Activated T-cell treated with anti-CD3 and anti-CD28 coated beads, Interleukin-2, amount 50 U/mL, for 72 hours (primary cell): ENCODE data around the gene LRP8. TPM values are rescaled to one million over a fixed set of nuclear protein-coding genes. Genes with fewer than 3 reads are reported as not detected.
A peak's percentile ranks its signal among the peaks of the same experiment; 100 is the strongest.

Experiments used
- ATAC-seq, 2 donors: fragments of 150-1000 bp; cut with Tn5 transposase; replicated peaks in 1 of 2; 2 replicates each; pipeline ENCODE4 v1.10.0; 2021; ENCODE audit warnings: moderate library complexity in 2 of 2, mild to moderate bottlenecking in 1 of 2
- DNase-seq, 2 donors: peaks; one replicate each; pipeline ENCODE4 v3.0.0; 2021 to 2022; ENCODE audit warnings: mixed read lengths in 1 of 2
- H3K27ac Mint-ChIP-seq: one replicate; pipeline ENCODE4 v1.8.0; 2022; ENCODE audit warnings: mild to moderate bottlenecking, moderate library complexity, mixed read lengths
- H3K27me3 Mint-ChIP-seq: one replicate; pipeline ENCODE4 v1.8.0; 2022; ENCODE audit warnings: low read depth, mixed read lengths
- H3K36me3 Mint-ChIP-seq, 2 donors: one replicate each; pipeline ENCODE4 v1.8.0; 2022; ENCODE audit warnings: mixed read lengths in 2 of 2, mild to moderate bottlenecking in 1 of 2; ENCODE audit not compliant: insufficient read depth in 2 of 2
- H3K4me1 Mint-ChIP-seq: one replicate; pipeline ENCODE4 v1.8.0; 2022; ENCODE audit warnings: low read depth, mixed read lengths
- H3K4me3 Mint-ChIP-seq, 2 donors: one replicate each; pipeline ENCODE4 v1.8.0; 2022; ENCODE audit warnings: mild to moderate bottlenecking in 2 of 2, mixed read lengths in 2 of 2, moderate library complexity in 2 of 2
- H3K9me3 Mint-ChIP-seq, 2 donors: one replicate each; pipeline ENCODE4 v1.8.0; 2022; ENCODE audit warnings: mixed read lengths in 2 of 2
- total RNA-seq, 2 donors: library from RNA; stranded (reverse); gene quantifications; one replicate each; pipeline ENCODE4 v1.2.3, GENCODE V29; 2022

The LRP8 gene
- total RNA-seq, 2 donors from 2014 or later, result 31.4 to 36.5 TPM

GRCh38 chr1:53341521-53341895, 13.6 kb upstream of the LRP8 start:
- DNase-seq (no peak), ATAC-seq (no peak)
- Mint-ChIP-seq H3K27ac (no peak overlapping the region), H3K36me3 (peaks cover 6 to 12% of the 10 kb centered on the region in 2 donors), H3K4me3 (no peak overlapping the region), H3K4me1 (peaks cover 8% of the 10 kb centered on the region), H3K27me3 (no peaks in the 10 kb centered on the region), H3K9me3 (peaks cover 7% of the 10 kb centered on the region in 2 donors)

GRCh38 chr1:53340660-53341520, 13.0 kb upstream of the LRP8 start:
- Mint-ChIP-seq H3K9me3 (peaks cover 7% of the 10 kb centered on the region in 2 donors), H3K36me3 (peaks cover 6 to 12% of the 10 kb centered on the region in 2 donors), H3K4me1 (peaks cover 8% of the 10 kb centered on the region), H3K27me3 (no peaks in the 10 kb centered on the region), H3K4me3 (no peak overlapping the region), H3K27ac (no peak overlapping the region)
- peak; percentile 31 to 43 for DNase-seq
- ATAC-seq, result peak; percentile 90 to 91

GRCh38 chr1:53339736-53340635, 12.1 kb upstream of the LRP8 start:
- H3K27ac Mint-ChIP-seq, result no peak overlapping the region
- H3K9me3 Mint-ChIP-seq, result peaks cover 7% of the 10 kb centered on the region in 2 donors
- H3K36me3 Mint-ChIP-seq, result peaks cover 6 to 12% of the 10 kb centered on the region in 2 donors
- no peaks in the 10 kb centered on the region for H3K27me3 Mint-ChIP-seq
- no peak overlapping the region for H3K4me3 Mint-ChIP-seq
- no peak for DNase-seq
- ATAC-seq, result no peak
- H3K4me1 Mint-ChIP-seq, result peaks cover 10% of the 10 kb centered on the region

- Mint-ChIP-seq H3K36me3 (peaks cover 7 to 12% of the 10 kb centered on the region in 2 donors), H3K4me3 (no peak overlapping the region), H3K9me3 (peaks cover 7% of the 10 kb centered on the region in 2 donors), H3K27me3 (no peaks in the 10 kb centered on the region), H3K27ac (no peak overlapping the region), H3K4me1 (peaks cover 16% of the 10 kb centered on the region)
- DNase-seq (no peak), ATAC-seq (no peak)
Measured at GRCh38 chr1:53338423-53338822, 10.6 kb upstream of the LRP8 start.

- Mint-ChIP-seq H3K27me3 (no peaks in the 10 kb centered on the region), H3K27ac (no peak overlapping the region), H3K4me3 (no peak overlapping the region), H3K9me3 (peaks cover 6% of the 10 kb centered on the region in 2 donors), H3K4me1 (peaks cover 16% of the 10 kb centered on the region), H3K36me3 (peaks cover 7 to 12% of the 10 kb centered on the region in 2 donors)
- no peak for ATAC-seq
- DNase-seq, result no peak
Measured at GRCh38 chr1:53337499-53337898, 9.6 kb upstream of the LRP8 start.

GRCh38 chr1:53336146-53336545, 8.3 kb upstream of the LRP8 start:
- no peak for ATAC-seq
- DNase-seq, result no peak
- Mint-ChIP-seq H3K36me3 (peaks cover 6 to 7% of the 10 kb centered on the region in 2 donors), H3K27me3 (no peaks in the 10 kb centered on the region), H3K9me3 (peaks cover 2% of the 10 kb centered on the region in 2 donors), H3K4me3 (no peak overlapping the region), H3K27ac (no peak overlapping the region), H3K4me1 (peaks cover 10% of the 10 kb centered on the region)

GRCh38 chr1:53335661-53336060, 7.8 kb upstream of the LRP8 start:
- no peak for DNase-seq
- Mint-ChIP-seq H3K36me3 (peaks cover 5 to 7% of the 10 kb centered on the region in 2 donors), H3K4me3 (no peak overlapping the region), H3K27me3 (no peaks in the 10 kb centered on the region), H3K9me3 (peaks cover 0 to 2% of the 10 kb centered on the region in 2 donors), H3K4me1 (peaks cover 8% of the 10 kb centered on the region), H3K27ac (no peak overlapping the region)
- no peak for ATAC-seq

- Mint-ChIP-seq H3K4me3 (no peak overlapping the region), H3K27ac (peak overlapping the region; percentile 14), H3K36me3 (peaks cover 3% of the 10 kb centered on the region in 2 donors), H3K9me3 (no peaks in the 10 kb centered on the region), H3K27me3 (no peaks in the 10 kb centered on the region), H3K4me1 (peaks cover 10% of the 10 kb centered on the region)
- DNase-seq (no peak), ATAC-seq (peak in 1 of 2 donors; percentile 13)
Measured at GRCh38 chr1:53334781-53335180, 6.9 kb upstream of the LRP8 start.

- peaks cover 14% of the 10 kb centered on the region for H3K4me1 Mint-ChIP-seq
- H3K27me3 Mint-ChIP-seq, result no peaks in the 10 kb centered on the region
- ATAC-seq (no peak), DNase-seq (no peak)
- H3K36me3 Mint-ChIP-seq, result peaks cover 3% of the 10 kb centered on the region in 2 donors
- H3K27ac Mint-ChIP-seq, result no peak overlapping the region
- H3K4me3 Mint-ChIP-seq, result no peak overlapping the region
- H3K9me3 Mint-ChIP-seq, result no peaks in the 10 kb centered on the region
Measured at GRCh38 chr1:53334312-53334711, 6.4 kb upstream of the LRP8 start.

GRCh38 chr1:53332833-53333232, 5.0 kb upstream of the LRP8 start:
- no peaks in the 10 kb centered on the region for H3K9me3 Mint-ChIP-seq
- no peaks in the 10 kb centered on the region for H3K27me3 Mint-ChIP-seq
- DNase-seq, result no peak
- H3K36me3 Mint-ChIP-seq, result peaks cover under 1 to 2% of the 10 kb centered on the region in 2 donors
- H3K4me1 Mint-ChIP-seq, result peaks cover 24% of the 10 kb centered on the region
- no peak for ATAC-seq
- no peak overlapping the region for H3K27ac Mint-ChIP-seq
- no peak overlapping the region for H3K4me3 Mint-ChIP-seq

- Mint-ChIP-seq H3K27ac (no peak overlapping the region), H3K4me3 (no peak overlapping the region), H3K4me1 (peaks cover 24% of the 10 kb centered on the region), H3K9me3 (no peaks in the 10 kb centered on the region), H3K36me3 (peaks cover 0 to 1% of the 10 kb centered on the region in 2 donors), H3K27me3 (no peaks in the 10 kb centered on the region)
- ATAC-seq, result no peak
- no peak for DNase-seq
Measured at GRCh38 chr1:53332186-53332564, 4.3 kb upstream of the LRP8 start.

GRCh38 chr1:53331446-53332185, 3.7 kb upstream of the LRP8 start:
- H3K36me3 Mint-ChIP-seq, result peaks cover 0 to 1% of the 10 kb centered on the region in 2 donors
- DNase-seq (no peak), ATAC-seq (no peak)
- no peak overlapping the region for H3K27ac Mint-ChIP-seq
- H3K4me1 Mint-ChIP-seq, result peaks cover 24% of the 10 kb centered on the region
- H3K27me3 Mint-ChIP-seq, result no peaks in the 10 kb centered on the region
- H3K9me3 Mint-ChIP-seq, result no peaks in the 10 kb centered on the region
- H3K4me3 Mint-ChIP-seq, result no peak overlapping the region
